ENCODE measurements around the gene CNTFR. TPM values are rescaled to one million over a fixed set of nuclear protein-coding genes. Genes with fewer than 3 reads are reported as not detected.

CNTFR gene
- total RNA-seq, 1 donor from 2014 or later = 112 TPM

DNA sequence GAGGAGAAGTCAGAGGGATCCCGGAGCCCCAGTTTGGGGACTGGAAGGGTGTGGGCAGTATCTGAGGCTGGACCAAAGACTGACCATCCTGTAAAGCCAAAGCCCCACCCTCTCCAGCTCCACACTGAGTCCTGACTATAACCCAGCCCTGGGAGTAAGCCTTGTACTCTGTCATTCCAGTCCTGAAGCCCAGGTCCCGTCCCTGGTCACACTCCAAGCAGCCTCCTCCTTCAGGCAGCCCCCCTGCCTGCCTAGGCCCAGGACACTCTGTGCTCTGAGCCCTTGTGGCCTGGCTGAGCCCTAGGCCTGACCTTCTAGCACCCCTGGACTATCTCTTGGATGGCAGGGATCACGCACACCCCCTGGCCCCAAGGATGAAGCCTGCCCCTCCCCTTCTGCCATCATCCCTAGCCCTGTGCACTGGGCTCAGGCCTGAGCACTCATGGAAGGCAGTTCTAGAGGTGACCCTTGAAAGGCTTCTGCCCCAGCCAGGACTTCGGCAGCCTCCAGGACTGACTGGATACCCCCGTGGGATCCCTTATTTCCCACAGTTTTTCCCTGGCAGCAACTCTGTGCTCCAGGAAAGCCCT, 38.7 kb downstream of the CNTFR start:
- H3K9me3 Mint-ChIP-seq = no peaks in the 10 kb centered on the region
- no peak for DNase-seq (ENCODE audit: low read depth, low spot score)
- peaks cover 9% of the 10 kb centered on the region for H3K27me3 Mint-ChIP-seq (ENCODE audit: low read depth)
- peaks cover 25% of the 10 kb centered on the region for H3K4me1 Mint-ChIP-seq
- TF ChIP-seq, protein P1, sequence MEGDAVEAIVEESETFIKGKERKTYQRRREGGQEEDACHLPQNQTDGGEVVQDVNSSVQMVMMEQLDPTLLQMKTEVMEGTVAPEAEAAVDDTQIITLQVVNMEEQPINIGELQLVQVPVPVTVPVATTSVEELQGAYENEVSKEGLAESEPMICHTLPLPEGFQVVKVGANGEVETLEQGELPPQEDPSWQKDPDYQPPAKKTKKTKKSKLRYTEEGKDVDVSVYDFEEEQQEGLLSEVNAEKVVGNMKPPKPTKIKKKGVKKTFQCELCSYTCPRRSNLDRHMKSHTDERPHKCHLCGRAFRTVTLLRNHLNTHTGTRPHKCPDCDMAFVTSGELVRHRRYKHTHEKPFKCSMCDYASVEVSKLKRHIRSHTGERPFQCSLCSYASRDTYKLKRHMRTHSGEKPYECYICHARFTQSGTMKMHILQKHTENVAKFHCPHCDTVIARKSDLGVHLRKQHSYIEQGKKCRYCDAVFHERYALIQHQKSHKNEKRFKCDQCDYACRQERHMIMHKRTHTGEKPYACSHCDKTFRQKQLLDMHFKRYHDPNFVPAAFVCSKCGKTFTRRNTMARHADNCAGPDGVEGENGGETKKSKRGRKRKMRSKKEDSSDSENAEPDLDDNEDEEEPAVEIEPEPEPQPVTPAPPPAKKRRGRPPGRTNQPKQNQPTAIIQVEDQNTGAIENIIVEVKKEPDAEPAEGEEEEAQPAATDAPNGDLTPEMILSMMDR (conservative IDR thresholded peaks at IDR 0.05) = no peak
- H3K27ac Mint-ChIP-seq (ENCODE audit: unreplicated experiment) = no peak overlapping the region
- H3K4me3 Mint-ChIP-seq = no peak overlapping the region
- peaks cover 4% of the 10 kb centered on the region for H3K36me3 Mint-ChIP-seq (ENCODE audit: low read depth)

DNA sequence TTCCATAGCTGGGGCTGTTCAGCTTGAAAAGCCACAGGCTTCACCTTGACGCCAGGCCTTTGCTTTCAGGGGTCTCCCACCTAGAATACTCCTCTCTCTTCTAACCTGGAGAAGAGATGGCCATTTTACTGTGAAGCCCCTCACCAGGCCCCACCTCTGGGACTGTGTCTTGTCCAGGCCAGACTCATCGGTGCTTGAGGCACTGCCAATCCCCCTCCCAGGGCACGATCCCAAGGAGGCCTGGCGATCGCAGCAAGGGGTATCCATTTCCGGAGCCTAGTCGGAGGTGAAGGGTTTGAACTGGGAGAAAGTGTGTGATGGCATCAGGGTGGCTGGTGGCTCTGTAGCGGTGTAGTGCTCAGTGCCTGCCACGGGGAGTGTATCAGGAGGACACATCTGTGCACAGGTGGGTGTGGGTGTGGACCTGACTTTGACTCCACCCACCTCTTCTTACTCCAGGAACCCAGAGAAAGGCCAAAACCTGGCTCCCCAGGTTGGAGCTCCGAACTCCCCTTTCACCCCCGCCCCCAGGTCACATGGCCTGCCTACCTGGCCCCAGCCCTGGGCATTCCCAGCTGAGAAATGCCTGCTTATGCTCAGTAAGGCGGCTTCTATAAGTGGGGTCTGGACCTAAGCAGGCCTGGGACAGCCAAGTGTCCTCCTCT, 39.4 kb downstream of the CNTFR start:
- TF ChIP-seq, protein P1 (conservative IDR thresholded peaks at IDR 0.05) = no peak
- Mint-ChIP-seq H3K4me1 (peaks cover 20% of the 10 kb centered on the region), H3K27me3 (ENCODE audit: low read depth) (peaks cover 14% of the 10 kb centered on the region), H3K4me3 (no peak overlapping the region), H3K27ac (ENCODE audit: unreplicated experiment) (no peak overlapping the region), H3K9me3 (no peaks in the 10 kb centered on the region), H3K36me3 (ENCODE audit: low read depth) (peaks cover 4% of the 10 kb centered on the region)
- DNase-seq (ENCODE audit: low read depth, low spot score) = no peak

DNA sequence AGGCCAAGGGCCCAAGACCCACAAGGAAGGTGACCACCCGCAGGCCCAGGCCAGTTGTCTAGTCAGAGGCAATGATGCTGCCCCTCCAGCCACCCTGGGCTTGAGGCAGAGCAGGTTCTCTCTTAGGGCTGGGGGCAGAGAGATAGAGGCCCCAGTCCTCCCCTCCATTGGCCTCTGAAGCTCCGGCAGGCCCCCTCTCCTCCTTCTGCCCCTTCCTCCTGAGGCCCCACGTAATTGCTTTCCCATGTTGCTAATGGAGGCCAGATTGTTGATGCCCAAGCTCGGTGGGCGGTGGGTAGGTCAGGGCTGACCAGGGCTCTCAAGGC, 40.2 kb downstream of the CNTFR start:
- H3K9me3 Mint-ChIP-seq = no peaks in the 10 kb centered on the region
- TF ChIP-seq, protein P1 (conservative IDR thresholded peaks at IDR 0.05) = no peak
- no peak for DNase-seq (ENCODE audit: low read depth, low spot score)
- H3K36me3 Mint-ChIP-seq (ENCODE audit: low read depth) = no peaks in the 10 kb centered on the region
- no peak overlapping the region for H3K27ac Mint-ChIP-seq (ENCODE audit: unreplicated experiment)
- peaks cover 20% of the 10 kb centered on the region for H3K27me3 Mint-ChIP-seq (ENCODE audit: low read depth)
- H3K4me1 Mint-ChIP-seq = peaks cover 13% of the 10 kb centered on the region
- no peak overlapping the region for H3K4me3 Mint-ChIP-seq

DNA sequence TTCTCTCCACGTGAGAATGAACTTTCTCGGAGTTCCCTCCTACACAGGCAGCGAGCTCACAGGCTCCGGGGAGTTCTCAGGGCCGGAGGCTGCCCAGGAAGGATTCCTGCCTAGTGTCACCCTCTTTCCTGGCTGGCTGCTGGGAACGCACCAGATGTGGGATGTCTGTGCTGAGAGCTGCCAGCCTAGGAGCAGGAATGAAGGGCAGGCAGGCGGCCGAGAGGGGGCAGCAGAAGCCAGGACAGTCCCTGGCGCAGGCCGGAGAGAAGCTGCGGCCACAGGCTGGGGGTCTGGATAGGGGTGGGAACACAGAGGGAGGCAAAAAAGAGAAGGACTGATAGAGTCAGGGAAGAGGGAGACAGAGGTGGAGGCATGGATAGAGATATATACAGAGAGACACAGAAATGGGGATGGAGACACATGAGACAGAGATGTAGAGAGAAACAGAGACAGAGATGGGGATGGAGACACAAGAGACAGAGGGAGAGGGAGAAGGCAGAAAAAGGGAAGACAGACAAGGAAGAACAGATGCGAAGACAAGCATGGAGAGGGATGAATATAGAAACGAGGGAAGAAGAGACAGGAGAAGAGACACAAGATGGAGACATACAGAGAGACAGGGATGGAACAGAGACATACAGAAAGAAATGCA, 41.4 kb downstream of the CNTFR start:
- DNase-seq (ENCODE audit: low read depth, low spot score) = peak; percentile 83
- H3K9me3 Mint-ChIP-seq = no peaks in the 10 kb centered on the region
- TF ChIP-seq, protein P1 (conservative IDR thresholded peaks at IDR 0.05) = peak; percentile 89
- peaks cover 23% of the 10 kb centered on the region for H3K27me3 Mint-ChIP-seq (ENCODE audit: low read depth)
- peak overlapping the region; percentile 17 for H3K4me3 Mint-ChIP-seq
- no peak overlapping the region for H3K27ac Mint-ChIP-seq (ENCODE audit: unreplicated experiment)
- no peaks in the 10 kb centered on the region for H3K36me3 Mint-ChIP-seq (ENCODE audit: low read depth)
- H3K4me1 Mint-ChIP-seq = peaks cover 13% of the 10 kb centered on the region

DNA sequence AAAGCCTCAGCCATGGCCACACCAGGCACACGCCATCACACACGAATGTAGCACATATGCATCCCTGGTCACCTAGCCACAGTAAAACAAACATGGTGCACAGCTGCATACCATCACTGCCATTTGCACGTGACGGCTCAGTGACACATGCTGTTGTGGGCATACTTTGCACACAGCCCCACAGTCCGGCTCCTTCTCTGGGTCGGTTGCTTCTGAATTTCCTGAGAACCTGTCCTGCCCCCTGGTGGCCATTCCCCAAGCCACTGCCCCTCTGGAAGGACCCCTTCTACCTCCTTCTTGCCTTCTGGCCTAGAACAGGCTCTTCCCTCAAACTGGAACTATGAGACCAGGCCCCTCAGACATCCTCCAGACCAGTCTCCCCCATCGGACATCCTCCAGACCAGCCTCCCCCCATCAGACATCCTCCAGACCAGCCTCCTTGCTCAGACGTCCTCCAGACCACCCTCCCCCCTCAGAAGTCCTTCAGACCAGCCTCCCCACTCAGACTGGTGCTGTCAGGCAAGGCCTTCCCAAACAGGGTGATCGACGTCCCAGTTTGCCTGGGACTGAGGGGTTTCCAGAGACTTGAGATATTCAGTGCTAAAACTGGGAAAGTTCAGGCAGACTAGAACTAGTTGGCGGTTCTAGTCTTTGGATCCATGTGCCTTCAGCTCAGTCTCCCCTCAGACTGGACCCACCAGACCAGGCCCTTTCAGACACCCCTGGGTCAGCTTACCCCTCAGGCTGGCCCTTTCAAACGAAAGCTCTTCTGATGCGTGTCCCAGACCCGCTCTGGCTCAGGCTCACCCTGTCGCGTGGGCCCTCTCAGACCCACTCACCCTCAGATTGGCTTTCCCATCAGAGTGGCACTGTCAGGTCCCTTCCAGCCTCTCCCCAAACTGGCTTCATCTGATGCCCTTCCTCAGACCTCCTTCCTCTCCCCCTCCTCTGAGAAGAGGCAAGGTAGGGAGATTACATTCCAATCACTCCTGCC, 42.4 kb downstream of the CNTFR start:
- H3K27me3 Mint-ChIP-seq (ENCODE audit: low read depth) = peaks cover 23% of the 10 kb centered on the region
- H3K27ac Mint-ChIP-seq (ENCODE audit: unreplicated experiment) = peak overlapping the region; percentile 84
- H3K4me3 Mint-ChIP-seq = peak overlapping the region; percentile 74
- no peaks in the 10 kb centered on the region for H3K36me3 Mint-ChIP-seq (ENCODE audit: low read depth)
- H3K4me1 Mint-ChIP-seq = peaks cover 13% of the 10 kb centered on the region
- TF ChIP-seq, protein P1 (conservative IDR thresholded peaks at IDR 0.05) = peak; percentile 77
- peak; percentile 79 for DNase-seq (ENCODE audit: low read depth, low spot score)
- no peaks in the 10 kb centered on the region for H3K9me3 Mint-ChIP-seq
